ENCODE results near the gene SLC12A8. TPM values are rescaled to one million over a fixed set of nuclear protein-coding genes. Genes with fewer than 3 reads are reported as not detected.

Gene SLC12A8
- total and polyA plus RNA-seq, 2 donors (not counting 1 experiment from before 2014, with no cell fraction given), result 0.57 to 1.1 TPM

- H3K9me3 Mint-ChIP-seq (ENCODE audit: insufficient read depth), result no peaks in the 10 kb centered on the region
- ChIA-PET CTCF (no interaction called here), POLR2A (no interaction called here)
- H4K20me1 ChIP-seq (ENCODE audit: control insufficient read depth, insufficient read depth, low read length, poor library complexity, severe bottlenecking), result no peaks in the 10 kb centered on the region
- ATAC-seq (ENCODE audit: low read depth) (no peak), DNase-seq (no peak)
- no peak overlapping the region for H3K4me2 ChIP-seq (replicated peaks; ENCODE audit: low read depth, low read length, poor library complexity, severe bottlenecking)
- H3K36me3 ChIP-seq (replicated peaks in 1 of 2; ENCODE audit: control extremely low read depth in 1 of 2, control insufficient read depth in 1 of 2, extremely low read depth in 1 of 2, insufficient read depth in 2 of 2, low read length in 1 of 2), result no peaks in the 10 kb centered on the region
- no peak overlapping the region for H3K27ac Mint-ChIP-seq
- no peak for TF ChIP-seq EZH2 (IDR thresholded peaks at IDR 0.05; ENCODE audit: borderline replicate concordance, insufficient read depth, low read depth, low read length, poor library complexity, severe bottlenecking)
- TF ChIP-seq CTCF (IDR thresholded peaks at IDR 0.05), result no peak
- H3K27ac ChIP-seq (ENCODE audit: low read length in 2 of 2), result no peak overlapping the region
- no peak overlapping the region for H3K4me3 Mint-ChIP-seq
- intact Hi-C loops (cut with micrococcal nuclease), result no loop called here
- H3K4me1 Mint-ChIP-seq, result peaks cover 33% of the 10 kb centered on the region
- H3K27me3 ChIP-seq (replicated peaks in 1 of 4; ENCODE audit: control extremely low read depth in 1 of 4, control insufficient read depth in 3 of 4, insufficient read depth in 4 of 4, low read length in 3 of 4), result no peaks in the 10 kb centered on the region
- no peaks in the 10 kb centered on the region for H3K9me3 ChIP-seq (ENCODE audit: control extremely low read depth in 1 of 3, control insufficient read depth in 2 of 3, insufficient read depth in 1 of 3, low read length in 2 of 3)
- H2AFZ ChIP-seq (ENCODE audit: insufficient read depth, low read depth, low read length, poor library complexity, severe bottlenecking), result no peak overlapping the region
- H3K4me1 ChIP-seq (ENCODE audit: control insufficient read depth in 2 of 2, insufficient read depth in 2 of 2, low read length in 2 of 2), result peaks cover 27 to 34% of the 10 kb centered on the region in 2 donors
- no peaks in the 10 kb centered on the region for H3K27me3 Mint-ChIP-seq
- no peak overlapping the region for H3K9ac ChIP-seq (ENCODE audit: low read length)
- no peaks in the 10 kb centered on the region for H3K79me2 ChIP-seq (ENCODE audit: control insufficient read depth, insufficient read depth, low read length)
- H3K4me3 ChIP-seq (ENCODE audit: control extremely low read depth in 1 of 5, extremely low read depth in 1 of 5, insufficient read depth in 1 of 5, low read depth in 2 of 5, low read length in 4 of 5), result no peak overlapping the region
- WGBS (ENCODE audit: insufficient coverage), result 100% methylated on average over 1 of the region's 4 CpGs
Observed at GRCh38 chr3:125117631-125118191, 94.8 kb downstream of the SLC12A8 start.

- intact Hi-C loops (cut with micrococcal nuclease), result no loop called here
- Mint-ChIP-seq H3K4me3 (no peak overlapping the region), H3K4me1 (peaks cover 24% of the 10 kb centered on the region), H3K9me3 (ENCODE audit: insufficient read depth) (no peaks in the 10 kb centered on the region), H3K27me3 (no peaks in the 10 kb centered on the region), H3K27ac (no peak overlapping the region)
- Histone ChIP-seq H3K79me2 (ENCODE audit: control insufficient read depth, insufficient read depth, low read length) (no peaks in the 10 kb centered on the region), H4K20me1 (ENCODE audit: control insufficient read depth, insufficient read depth, low read length, poor library complexity, severe bottlenecking) (no peaks in the 10 kb centered on the region), H3K9ac (ENCODE audit: low read length) (no peak overlapping the region), H3K4me2 (replicated peaks; ENCODE audit: low read depth, low read length, poor library complexity, severe bottlenecking) (no peak overlapping the region), H2AFZ (ENCODE audit: insufficient read depth, low read depth, low read length, poor library complexity, severe bottlenecking) (no peak overlapping the region), H3K4me3 (ENCODE audit: control extremely low read depth in 1 of 5, extremely low read depth in 1 of 5, insufficient read depth in 1 of 5, low read depth in 2 of 5, low read length in 4 of 5) (no peak overlapping the region), H3K27ac (ENCODE audit: low read length in 2 of 2) (no peak overlapping the region), H3K27me3 (replicated peaks in 1 of 4; ENCODE audit: control extremely low read depth in 1 of 4, control insufficient read depth in 3 of 4, insufficient read depth in 4 of 4, low read length in 3 of 4) (no peaks in the 10 kb centered on the region), H3K36me3 (replicated peaks in 1 of 2; ENCODE audit: control extremely low read depth in 1 of 2, control insufficient read depth in 1 of 2, extremely low read depth in 1 of 2, insufficient read depth in 2 of 2, low read length in 1 of 2) (no peaks in the 10 kb centered on the region), H3K9me3 (ENCODE audit: control extremely low read depth in 1 of 3, control insufficient read depth in 2 of 3, insufficient read depth in 1 of 3, low read length in 2 of 3) (no peaks in the 10 kb centered on the region), H3K4me1 (ENCODE audit: control insufficient read depth in 2 of 2, insufficient read depth in 2 of 2, low read length in 2 of 2) (peaks cover 23 to 30% of the 10 kb centered on the region in 2 donors)
- no peak for ATAC-seq (ENCODE audit: low read depth)
- no peak for DNase-seq
- 94% methylated on average over 3 of the region's 6 CpGs for WGBS (ENCODE audit: insufficient coverage)
- ChIA-PET POLR2A (no interaction called here), CTCF (no interaction called here)
- TF ChIP-seq EZH2 (IDR thresholded peaks at IDR 0.05; ENCODE audit: borderline replicate concordance, insufficient read depth, low read depth, low read length, poor library complexity, severe bottlenecking) (no peak), CTCF (IDR thresholded peaks at IDR 0.05) (no peak)
Observed at GRCh38 chr3:125116311-125117080, 96.1 kb downstream of the SLC12A8 start.

All from B cell (primary cell).